Mucosa of rectum (tissue), 2 donors: Measurements from ENCODE around the gene KIF26B.

ENCODE experiments used
- H3K27ac ChIP-seq, 2 donors: one replicate each; pipeline ENCODE4 v1.7.0; 2013; ENCODE audit warnings: inconsistent platforms in 2 of 2, low read depth in 2 of 2, low read length in 2 of 2
- H3K27me3 ChIP-seq, 2 donors: one replicate each; pipeline ENCODE4 v1.7.0; 2013; ENCODE audit warnings: low read length in 2 of 2; ENCODE audit not compliant: control insufficient read depth in 2 of 2, insufficient read depth in 2 of 2
- H3K36me3 ChIP-seq, 2 donors: one replicate each; pipeline ENCODE4 v1.7.0; 2013; ENCODE audit warnings: low read length in 2 of 2; ENCODE audit not compliant: control insufficient read depth in 2 of 2, insufficient read depth in 2 of 2
- H3K4me1 ChIP-seq, 2 donors: one replicate each; pipeline ENCODE4 v1.7.0; 2013; ENCODE audit warnings: low read length in 2 of 2, mild to moderate bottlenecking in 1 of 2; ENCODE audit not compliant: control insufficient read depth in 2 of 2, insufficient read depth in 2 of 2
- H3K4me3 ChIP-seq, 2 donors: one replicate each; pipeline ENCODE4 v1.7.0; 2013; ENCODE audit warnings: low read length in 2 of 2
- H3K9ac ChIP-seq, 2 donors: one replicate each; pipeline ENCODE4 v1.7.0; 2013; ENCODE audit warnings: low read length in 2 of 2, low read depth in 1 of 2, mild to moderate bottlenecking in 1 of 2
- H3K9me3 ChIP-seq, 2 donors: one replicate each; pipeline ENCODE4 v1.7.0; 2013; ENCODE audit warnings: low read length in 2 of 2; ENCODE audit not compliant: control insufficient read depth in 2 of 2
- donor health status: healthy.
- donor health status: Normal muscosa, but diverticular disease.

Gene KIF26B

DNA sequence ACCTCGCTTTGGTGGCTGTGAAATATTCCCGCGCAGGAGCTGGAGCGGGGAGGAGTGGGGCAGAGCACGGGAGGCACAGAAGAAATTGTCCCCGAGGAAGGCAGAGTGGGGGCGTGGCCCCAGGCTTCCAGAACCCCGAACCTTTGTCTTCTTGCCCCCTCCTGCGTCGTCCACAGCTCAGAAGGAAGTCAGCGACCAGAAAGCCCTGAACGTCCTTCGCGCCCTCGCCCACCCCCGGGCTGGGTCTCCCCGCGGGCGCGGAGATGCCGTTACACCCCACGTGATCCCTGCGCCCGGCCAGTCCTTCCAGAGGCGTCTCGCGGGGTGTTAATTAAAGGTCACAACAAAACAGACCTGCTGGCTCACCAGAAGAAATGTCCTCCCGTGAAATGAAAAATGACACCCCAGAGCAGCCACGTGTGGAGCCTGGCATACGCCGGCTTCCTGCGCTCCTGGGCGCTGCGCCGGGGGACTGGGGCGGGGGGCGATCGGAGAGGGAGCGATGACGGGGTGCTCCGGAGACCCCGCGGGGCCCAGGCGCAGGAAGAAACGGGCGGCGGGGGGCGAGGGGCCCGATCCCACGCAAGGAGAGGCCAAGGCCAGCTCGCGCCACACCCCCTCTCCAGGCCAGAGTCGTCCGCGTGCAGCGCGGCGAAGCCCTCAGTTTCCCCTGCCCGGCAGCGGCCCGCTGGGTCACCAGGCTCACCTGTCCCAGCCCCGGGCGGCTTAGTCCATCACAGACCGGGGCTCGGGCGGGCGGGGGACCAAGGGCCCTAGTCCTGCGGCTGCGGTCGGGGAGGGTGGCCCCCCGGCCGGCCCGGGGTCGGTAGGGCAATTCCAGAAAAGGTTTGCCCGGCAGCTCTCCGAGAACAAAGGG is 995 bp upstream of the KIF26B start:
- H3K27ac ChIP-seq, result no peak overlapping the region
- peaks cover 27 to 30% of the 10 kb centered on the region in 2 donors for H3K4me1 ChIP-seq
- peaks cover 40 to 66% of the 10 kb centered on the region in 2 donors for H3K27me3 ChIP-seq
- H3K9me3 ChIP-seq, result no peaks in the 10 kb centered on the region
- H3K36me3 ChIP-seq, result no peaks in the 10 kb centered on the region
- H3K4me3 ChIP-seq, result peak overlapping the region; percentile 45 to 51
- no peak overlapping the region for H3K9ac ChIP-seq

DNA sequence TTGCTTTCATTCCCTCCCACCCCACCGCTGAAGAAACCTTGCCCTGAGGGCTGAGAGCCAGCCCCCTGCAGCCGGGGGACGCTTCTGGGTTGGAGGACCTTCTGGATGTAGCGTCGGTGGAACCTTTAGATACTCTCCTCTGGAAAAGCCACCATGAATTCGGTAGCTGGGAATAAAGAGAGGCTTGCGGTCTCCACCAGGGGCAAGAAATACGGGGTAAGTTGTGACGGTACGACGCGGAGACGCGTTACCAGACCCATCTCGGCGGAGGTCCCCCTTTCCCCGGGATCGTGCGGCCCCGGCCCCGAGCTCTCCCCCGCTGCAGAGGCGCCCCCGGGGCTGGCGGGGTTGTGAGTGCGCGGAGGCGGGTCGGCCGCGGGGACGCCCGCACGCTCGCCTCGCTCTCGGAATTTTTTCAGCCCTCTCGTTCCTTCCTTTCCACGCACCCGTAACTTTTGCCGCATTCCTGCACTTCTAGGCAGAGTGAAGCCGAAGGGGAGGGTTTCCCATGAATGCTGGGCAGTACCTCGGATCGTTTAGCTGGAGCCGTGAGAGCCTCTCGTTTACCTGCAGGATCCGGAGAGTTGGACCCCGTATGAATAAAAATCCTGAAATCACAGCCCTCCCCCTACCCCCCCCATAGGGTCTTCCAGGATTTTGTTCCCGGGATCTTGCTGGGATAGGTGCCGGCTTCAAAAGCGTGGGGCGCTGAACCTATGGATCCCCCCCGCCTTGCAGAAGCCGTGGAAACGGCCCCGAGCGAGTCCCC is 671 bp downstream of the KIF26B start:
- peak overlapping the region; percentile 45 to 62 for H3K4me3 ChIP-seq
- H3K27ac ChIP-seq, result no peak overlapping the region
- no peaks in the 10 kb centered on the region for H3K9me3 ChIP-seq
- peak overlapping the region in 1 of 2 donors; percentile 29 for H3K9ac ChIP-seq
- no peaks in the 10 kb centered on the region for H3K36me3 ChIP-seq
- peaks cover 41 to 72% of the 10 kb centered on the region in 2 donors for H3K27me3 ChIP-seq
- peaks cover 27 to 30% of the 10 kb centered on the region in 2 donors for H3K4me1 ChIP-seq

DNA sequence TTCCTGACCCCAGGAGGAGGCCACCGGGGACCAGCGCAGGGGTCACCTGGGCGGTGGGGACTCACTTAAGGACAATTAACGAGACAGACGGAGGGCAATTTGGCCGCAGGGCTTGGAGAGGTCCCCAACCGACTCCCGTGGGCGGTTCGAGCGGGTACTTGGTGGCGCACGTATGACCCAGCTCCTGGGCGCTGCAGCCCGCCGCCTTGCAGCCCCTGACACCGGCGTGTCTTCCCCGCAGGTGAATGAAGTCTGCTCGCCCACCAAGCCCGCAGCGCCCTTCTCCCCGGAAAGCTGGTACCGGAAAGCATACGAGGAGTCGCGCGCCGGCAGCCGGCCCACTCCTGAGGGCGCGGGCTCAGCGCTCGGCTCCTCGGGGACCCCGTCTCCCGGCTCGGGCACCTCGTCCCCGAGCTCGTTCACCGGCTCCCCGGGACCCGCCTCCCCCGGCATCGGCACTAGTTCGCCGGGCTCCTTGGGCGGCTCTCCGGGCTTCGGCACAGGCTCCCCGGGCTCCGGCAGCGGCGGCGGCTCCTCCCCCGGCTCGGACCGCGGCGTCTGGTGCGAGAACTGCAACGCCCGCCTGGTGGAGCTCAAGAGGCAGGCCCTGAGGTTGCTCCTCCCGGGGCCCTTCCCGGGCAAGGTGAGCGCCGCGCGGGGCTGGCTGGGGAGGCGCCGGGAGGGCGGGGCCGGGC is 1.4 kb downstream of the KIF26B start:
- peak overlapping the region in 1 of 2 donors; percentile 29 for H3K9ac ChIP-seq
- no peaks in the 10 kb centered on the region for H3K9me3 ChIP-seq
- no peak overlapping the region for H3K27ac ChIP-seq
- H3K4me3 ChIP-seq, result peak overlapping the region; percentile 47 to 62
- no peaks in the 10 kb centered on the region for H3K36me3 ChIP-seq
- H3K27me3 ChIP-seq, result peaks cover 41 to 66% of the 10 kb centered on the region in 2 donors
- H3K4me1 ChIP-seq, result peaks cover 27 to 30% of the 10 kb centered on the region in 2 donors

DNA sequence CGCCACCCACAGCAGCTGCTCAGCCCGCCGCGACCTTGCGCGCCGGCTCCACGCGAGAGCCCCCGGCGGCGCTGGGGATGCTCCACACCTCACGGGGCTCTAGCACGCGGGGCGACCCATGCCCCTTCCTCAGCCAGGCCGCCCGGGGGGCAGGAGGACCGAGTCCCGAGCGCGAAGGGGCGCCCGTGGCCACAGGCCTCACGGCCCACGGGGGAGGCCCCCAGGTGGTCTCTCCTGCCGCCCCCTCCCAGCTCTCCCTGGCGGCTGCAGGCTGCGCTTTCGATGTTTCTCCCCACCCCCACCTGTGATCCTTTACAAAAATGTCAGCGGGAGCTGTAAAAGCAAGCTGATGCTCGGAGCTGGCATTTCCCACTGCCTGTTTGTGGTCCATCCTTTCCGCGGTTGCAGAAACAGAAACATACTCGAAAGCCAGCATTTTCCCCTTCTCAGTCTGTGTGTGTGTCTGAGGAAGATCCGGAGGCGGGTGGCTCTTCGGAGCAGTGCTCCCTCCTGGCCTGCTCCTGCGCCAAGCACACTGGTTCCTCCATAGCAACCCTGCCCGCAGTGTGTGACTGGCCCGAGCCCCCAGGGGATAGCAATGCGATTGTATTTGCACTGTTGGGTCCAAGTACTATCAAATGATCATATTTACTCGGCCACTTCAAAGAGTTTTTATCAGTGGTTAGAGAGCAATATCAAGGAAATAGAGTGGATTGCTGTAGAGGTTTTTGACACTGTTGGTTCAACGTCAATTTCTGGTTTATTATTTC is 2.1 kb downstream of the KIF26B start:
- no peaks in the 10 kb centered on the region for H3K36me3 ChIP-seq
- H3K27ac ChIP-seq, result no peak overlapping the region
- no peaks in the 10 kb centered on the region for H3K9me3 ChIP-seq
- H3K4me3 ChIP-seq, result peak overlapping the region; percentile 47 to 50
- peaks cover 27 to 30% of the 10 kb centered on the region in 2 donors for H3K4me1 ChIP-seq
- H3K9ac ChIP-seq, result no peak overlapping the region
- H3K27me3 ChIP-seq, result peaks cover 42 to 67% of the 10 kb centered on the region in 2 donors

DNA sequence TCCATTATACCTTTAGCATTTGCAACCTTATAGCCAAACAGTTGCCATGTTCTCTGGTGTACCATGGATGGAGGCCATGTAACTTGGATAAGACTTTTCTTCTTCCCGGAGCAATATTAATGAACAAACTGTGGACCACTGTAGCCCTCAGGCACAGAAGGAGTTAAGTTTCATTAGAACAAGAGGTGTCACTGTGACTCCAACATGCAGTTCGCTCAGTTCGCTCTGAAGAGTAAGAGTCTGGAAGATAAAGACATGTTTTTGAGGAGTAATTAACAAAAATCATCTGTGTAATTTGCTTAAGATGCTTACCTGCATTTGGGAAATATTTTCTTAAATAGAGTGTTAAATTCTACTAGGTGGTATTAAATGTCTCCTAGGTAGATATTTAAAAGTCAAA is 4.1 kb downstream of the KIF26B start:
- peaks cover 34 to 51% of the 10 kb centered on the region in 2 donors for H3K27me3 ChIP-seq
- no peak overlapping the region for H3K27ac ChIP-seq
- no peaks in the 10 kb centered on the region for H3K36me3 ChIP-seq

DNA sequence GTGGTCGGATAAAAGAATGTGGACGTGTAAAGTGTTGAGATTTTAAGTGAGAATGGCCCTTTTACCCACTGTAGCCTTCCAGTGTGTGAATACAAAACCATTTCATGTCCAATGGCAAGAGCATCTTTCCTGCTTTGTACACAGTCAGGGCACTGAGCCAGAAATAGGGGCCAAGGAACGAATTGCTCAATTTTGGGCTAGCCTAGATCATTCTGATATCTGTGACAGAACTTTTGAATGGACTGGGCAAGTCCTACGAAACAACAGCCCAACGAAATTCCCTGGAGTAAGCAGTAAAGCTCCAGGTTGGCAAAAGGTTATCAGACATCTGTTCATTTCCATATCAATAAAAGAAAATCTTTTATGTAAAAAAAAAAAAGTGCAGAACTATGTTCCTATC is 5.5 kb downstream of the KIF26B start:
- H3K4me3 ChIP-seq, result no peak overlapping the region
- no peak overlapping the region for H3K9ac ChIP-seq
- H3K9me3 ChIP-seq, result no peaks in the 10 kb centered on the region
- no peaks in the 10 kb centered on the region for H3K36me3 ChIP-seq
- peaks cover 11 to 16% of the 10 kb centered on the region in 2 donors for H3K4me1 ChIP-seq
- H3K27ac ChIP-seq, result no peak overlapping the region
- H3K27me3 ChIP-seq, result peaks cover 30 to 43% of the 10 kb centered on the region in 2 donors

More for the DNA sequence above, 4.1 kb downstream of the KIF26B start:
- Histone ChIP-seq H3K9ac (no peak overlapping the region), H3K4me1 (peaks cover 22% of the 10 kb centered on the region in 2 donors), H3K9me3 (no peaks in the 10 kb centered on the region), H3K4me3 (no peak overlapping the region)

DNA sequence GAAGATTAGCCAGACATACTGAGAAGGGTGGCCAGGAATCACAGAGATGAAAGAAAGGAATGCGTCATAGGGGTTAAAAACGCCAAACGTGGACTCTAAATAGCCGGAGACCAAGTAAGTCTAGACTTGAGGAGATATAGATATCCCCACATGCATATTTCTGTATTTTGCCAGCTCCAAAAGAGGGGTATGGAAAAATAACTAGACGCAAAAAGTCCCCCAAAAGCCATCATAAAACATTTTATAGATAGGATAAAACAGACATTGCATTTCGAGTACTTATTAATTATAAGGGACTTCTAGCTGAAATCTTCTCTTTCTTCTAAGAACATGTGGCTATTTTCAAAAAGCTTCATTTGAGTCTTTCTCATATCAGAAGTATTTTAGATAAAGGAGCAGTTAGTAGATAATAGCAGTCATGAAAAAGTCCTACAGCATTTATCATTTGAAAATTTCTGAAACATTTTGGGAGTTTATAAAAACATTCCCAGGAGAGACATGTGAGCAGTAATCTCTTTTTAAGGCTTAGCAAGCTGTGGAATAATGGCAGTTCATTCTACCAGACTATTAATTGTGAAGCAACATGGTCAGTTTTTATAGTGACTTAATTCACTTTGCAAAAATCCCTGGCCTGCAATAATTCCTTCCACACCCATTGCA is 6.1 kb downstream of the KIF26B start:
- H3K4me3 ChIP-seq, result no peak overlapping the region
- no peaks in the 10 kb centered on the region for H3K36me3 ChIP-seq
- no peaks in the 10 kb centered on the region for H3K9me3 ChIP-seq
- no peak overlapping the region for H3K27ac ChIP-seq
- no peak overlapping the region for H3K9ac ChIP-seq
- H3K27me3 ChIP-seq, result peaks cover 27 to 38% of the 10 kb centered on the region in 2 donors
- H3K4me1 ChIP-seq, result peaks cover 6 to 10% of the 10 kb centered on the region in 2 donors

DNA sequence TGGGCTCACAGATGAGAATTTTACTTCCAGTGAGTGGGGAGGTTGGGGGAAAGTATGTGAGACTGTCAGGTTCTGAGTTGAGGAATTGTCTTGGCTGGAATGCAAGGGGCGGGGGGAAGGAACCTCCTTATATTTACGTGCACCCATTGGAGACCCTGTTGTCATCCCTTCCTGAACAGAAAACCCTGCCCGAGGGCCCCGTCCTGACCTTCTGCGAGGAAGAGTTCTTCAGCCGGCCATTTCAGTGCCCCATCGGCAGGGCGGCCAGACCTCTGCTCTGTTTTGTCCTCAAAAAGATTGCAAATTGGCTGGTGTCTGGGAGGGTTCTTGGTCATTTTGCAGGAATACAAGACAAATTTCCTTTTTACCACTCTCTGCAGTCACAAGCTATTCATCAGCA is 7.1 kb downstream of the KIF26B start:
- Histone ChIP-seq H3K27me3 (peaks cover 25 to 32% of the 10 kb centered on the region in 2 donors), H3K36me3 (no peaks in the 10 kb centered on the region), H3K27ac (no peak overlapping the region), H3K9me3 (no peaks in the 10 kb centered on the region), H3K4me3 (no peak overlapping the region), H3K9ac (no peak overlapping the region), H3K4me1 (peaks cover under 1 to 4% of the 10 kb centered on the region in 2 donors)

DNA sequence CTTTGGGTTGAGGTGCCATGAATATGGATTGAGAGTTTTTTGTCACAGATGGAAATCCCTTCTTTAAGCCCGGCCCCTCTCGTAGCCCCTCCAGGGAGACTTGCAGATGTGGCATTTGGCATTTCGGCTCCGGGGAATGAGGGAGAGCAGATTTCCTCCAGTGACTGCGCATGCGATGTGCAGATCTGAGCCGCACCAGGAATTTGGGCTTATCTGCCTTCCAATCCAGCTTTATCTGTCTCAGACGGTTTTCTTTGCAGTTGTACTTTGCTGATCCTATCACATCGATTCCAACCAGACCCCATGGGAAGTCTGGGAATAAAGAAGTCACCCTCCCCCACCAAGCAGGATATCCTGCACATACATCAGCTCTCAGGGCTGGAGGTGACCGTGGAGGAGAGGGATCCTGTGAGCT is 11.7 kb downstream of the KIF26B start:
- Histone ChIP-seq H3K27me3 (peaks cover 7 to 8% of the 10 kb centered on the region in 2 donors), H3K36me3 (no peaks in the 10 kb centered on the region), H3K4me1 (no peaks in the 10 kb centered on the region), H3K27ac (no peak overlapping the region), H3K9ac (no peak overlapping the region), H3K4me3 (peak overlapping the region; percentile 17 to 38), H3K9me3 (no peaks in the 10 kb centered on the region)
